K562 (cell line): Measurements from ENCODE around the gene MIS18A. TPM values are rescaled to one million over a fixed set of nuclear protein-coding genes. Genes with fewer than 3 reads are reported as not detected.

ENCODE experiments used
- ARHGAP35 ChIP-seq: fragments of 450-650 bp; IDR thresholded peaks from 2 replicates; pipeline ENCODE4 v1.6.1; 2018; ENCODE audit not compliant: partially characterized antibody
- BACH1 ChIP-seq: fragments of 200-800 bp; sonication (Bioruptor generic); IDR thresholded peaks from 2 replicates; pipeline ENCODE4 v1.6.1; 2016; ENCODE audit warnings: missing genetic modification characterization, missing compliant biosample characterization
- CBFA2T2 ChIP-seq: fragments of 450-650 bp; conservative IDR thresholded peaks from 2 replicates; pipeline ENCODE4 v1.6.1; 2017; ENCODE audit warnings: mild to moderate bottlenecking
- CEBPB ChIP-seq: fragments of 450-650 bp; IDR thresholded peaks from 2 replicates; pipeline ENCODE4 v1.6.1; 2016; ENCODE audit warnings: missing genetic modification characterization, missing compliant biosample characterization
- CHCHD3 ChIP-seq: fragments of 250-450 bp; sonication (Bioruptor Pico); IDR thresholded peaks from 2 replicates; pipeline ENCODE4 v2.1.2; 2022; ENCODE audit warnings: mild to moderate bottlenecking
- CTBP1 ChIP-seq: fragments of 450-650 bp; IDR thresholded peaks from 2 replicates; pipeline ENCODE4 v1.6.1; 2016; ENCODE audit warnings: borderline replicate concordance
- EGR1 ChIP-seq: fragments of 450-650 bp; conservative IDR thresholded peaks from 2 replicates; pipeline ENCODE4 v1.6.1; 2017; ENCODE audit warnings: mild to moderate bottlenecking
- GATA2 ChIP-seq: sonication (generic); formaldehyde crosslinking; IDR thresholded peaks from 2 replicates; pipeline ENCODE4 v1.4.0; 2020; ENCODE audit warnings: mild to moderate bottlenecking, missing genetic modification reagents
- HNRNPLL ChIP-seq: fragments of 200-400 bp; formaldehyde crosslinking; IDR thresholded peaks from 2 replicates; pipeline ENCODE4 v1.6.1; 2017; ENCODE audit warnings: low read length, low read depth, mild to moderate bottlenecking; ENCODE audit not compliant: poor library complexity, severe bottlenecking
- JUND ChIP-seq, 2 experiments: IDR thresholded peaks; 2 replicates in 1 of 2; 3 replicates in 1 of 2; pipeline ENCODE4 v1.6.1; 2011; ENCODE audit warnings: borderline replicate concordance in 2 of 2, low read depth in 2 of 2, low read length in 2 of 2, improper control_type of control experiment in 1 of 2, missing biosample characterization in 1 of 2, missing genetic modification characterization in 1 of 2, missing genetic modification reagents in 1 of 2
- MCM2 ChIP-seq: fragments of 450-650 bp; IDR thresholded peaks from 2 replicates; pipeline ENCODE4 v1.6.1; 2017; ENCODE audit warnings: low read depth, mild to moderate bottlenecking
- NCOA1 ChIP-seq: fragments of 450-650 bp; IDR thresholded peaks from 2 replicates; pipeline ENCODE4 v1.6.1; 2016; ENCODE audit warnings: low read depth
- NCOR1 ChIP-seq: fragments of 450-650 bp; IDR thresholded peaks from 2 replicates; pipeline ENCODE4 v1.6.1; 2016; ENCODE audit warnings: mild to moderate bottlenecking, moderate library complexity
- PML ChIP-seq: IDR thresholded peaks from 2 replicates; pipeline ENCODE4 v1.6.1; 2012; ENCODE audit warnings: low read length, inconsistent platforms
- RHOXF2B ChIP-seq: fragments of 250-450 bp; sonication (Bioruptor Pico); conservative IDR thresholded peaks from 2 replicates; pipeline ENCODE4 v1.5.1; 2021
- SIX5 ChIP-seq, 2 experiments: IDR thresholded peaks; 2 replicates each; pipeline ENCODE4 v1.6.1; 2011; ENCODE audit warnings: low read length in 2 of 2, borderline replicate concordance in 1 of 2, low read depth in 1 of 2, mild to moderate bottlenecking in 1 of 2, moderate library complexity in 1 of 2; ENCODE audit not compliant: insufficient read depth in 1 of 2
- SOX6 ChIP-seq: fragments of 450-650 bp; IDR thresholded peaks from 2 replicates; pipeline ENCODE4 v1.6.1; 2014; ENCODE audit warnings: mild to moderate bottlenecking
- TBL1XR1 ChIP-seq, 2 experiments: IDR thresholded peaks; 2 replicates each; pipeline ENCODE4 v1.6.1; 2012; ENCODE audit warnings: improper control_type of control experiment in 2 of 2, low read length in 2 of 2, mild to moderate bottlenecking in 1 of 2
- THAP7 ChIP-seq: fragments of 250-450 bp; sonication (Bioruptor Pico); IDR thresholded peaks from 2 replicates; pipeline ENCODE4 v1.5.0; 2021
- ZBTB12 ChIP-seq: fragments of 250-450 bp; sonication (Bioruptor Pico); IDR thresholded peaks from 2 replicates; pipeline ENCODE4 v1.4.0; 2020
- ZFPM2 ChIP-seq: fragments of 250-450 bp; sonication (Bioruptor Pico); IDR thresholded peaks from 2 replicates; pipeline ENCODE4 v1.5.1; 2022; ENCODE audit warnings: mild to moderate bottlenecking
- ZHX1 ChIP-seq: fragments of 150-350 bp; conservative IDR thresholded peaks from 2 replicates; pipeline ENCODE4 v1.6.1; 2014; ENCODE audit warnings: low read length
- ZNF143 ChIP-seq: sonication (generic); formaldehyde crosslinking; IDR thresholded peaks from 2 replicates; pipeline ENCODE4 v1.9.0; 2022; ENCODE audit warnings: mild to moderate bottlenecking, missing genetic modification reagents
- polyA plus RNA-seq, 8 experiments: library from polyadenylated mRNA; depleted of rRNA in 4 of 8; stranded (reverse) in 5 of 8; unstranded in 3 of 8; fragments of >200 nt; fragmentation: Nextera tagmentation in 2 of 8; fragmentation: Illumina TruSeq in 1 of 8; extraction: Ambion mirVana in 2 of 8; extraction: Trizol in 1 of 8; gene quantifications; 2 replicates each; pipeline versions ENCODE4 v1.2.1 to v1.2.3, GENCODE V29; 2011 to 2014; ENCODE audit warnings: inconsistent platforms in 1 of 8, missing spikeins in 1 of 8
- total RNA-seq, 7 experiments: library from RNA; depleted of rRNA in 6 of 7; stranded (reverse); fragments of >200 nt in 6 of 7; fragmentation: Illumina TruSeq in 2 of 7; extraction: Trizol in 2 of 7; gene quantifications; 2 replicates each; pipeline versions ENCODE4 v1.2.1 to v1.2.3, GENCODE V29; 2011 to 2021; ENCODE audit warnings: low replicate concordance in 1 of 7
- TF ChIP-seq, protein P1 (sequence below): sonication (generic); IDR thresholded peaks from 2 replicates; pipeline ENCODE4 v1.6.1; 2016

Gene MIS18A
- total and polyA plus RNA-seq, 9 of the 15 experiments (the other 6 are each of a cell fraction or from before 2014, with no cell fraction given) = 17.7 to 75.3 (median 60.3) TPM

- peak; percentile 94 for TF ChIP-seq EGR1
- TF ChIP-seq HNRNPLL = peak; percentile 64
- no peak for TF ChIP-seq CEBPB
- peak; percentile 43; the same call in 1 of the 2 replicates for TF ChIP-seq NCOA1
- TF ChIP-seq NCOR1 = no peak
- TF ChIP-seq GATA2 (CRISPR knock-in tag) = no peak
- TF ChIP-seq CTBP1 = peak; percentile 90
- no peak for TF ChIP-seq MCM2
- peak; percentile 53 for TF ChIP-seq PML
- no peak for TF ChIP-seq RHOXF2B (CRISPR knock-in tag)
- no peak for TF ChIP-seq CBFA2T2
- TF ChIP-seq ZBTB12 (CRISPR knock-in tag) = no peak
- TF ChIP-seq, protein P1, sequence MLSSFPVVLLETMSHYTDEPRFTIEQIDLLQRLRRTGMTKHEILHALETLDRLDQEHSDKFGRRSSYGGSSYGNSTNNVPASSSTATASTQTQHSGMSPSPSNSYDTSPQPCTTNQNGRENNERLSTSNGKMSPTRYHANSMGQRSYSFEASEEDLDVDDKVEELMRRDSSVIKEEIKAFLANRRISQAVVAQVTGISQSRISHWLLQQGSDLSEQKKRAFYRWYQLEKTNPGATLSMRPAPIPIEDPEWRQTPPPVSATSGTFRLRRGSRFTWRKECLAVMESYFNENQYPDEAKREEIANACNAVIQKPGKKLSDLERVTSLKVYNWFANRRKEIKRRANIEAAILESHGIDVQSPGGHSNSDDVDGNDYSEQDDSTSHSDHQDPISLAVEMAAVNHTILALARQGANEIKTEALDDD = no peak
- no peak for TF ChIP-seq ZFPM2 (CRISPR knock-in tag)
- no peak for TF ChIP-seq THAP7 (CRISPR knock-in tag)
- TF ChIP-seq SOX6 = no peak
- TF ChIP-seq ZNF143 (CRISPR knock-in tag) = peak; percentile 71
- no peak for TF ChIP-seq BACH1 (tag)
- TF ChIP-seq ZHX1 = no peak
- TF ChIP-seq ARHGAP35 = no peak
- TF ChIP-seq TBL1XR1 (IDR thresholded peaks at IDR 0.05; ENCODE audit: low read length in 2 of 2) = 0 out of 4 replicates have a peak, but pooled peaks have one; percentile 19 to 57
- 0 out of 4 replicates have a peak, but pooled peaks of 1 of the 2 experiments have one; percentile 3 for TF ChIP-seq SIX5 (IDR thresholded peaks at IDR 0.05; ENCODE audit: borderline replicate concordance in 1 of 2, insufficient read depth in 1 of 2, low read depth in 1 of 2, low read length in 2 of 2)
- peak; percentile 33; the same call in 1 of the 2 replicates for TF ChIP-seq CHCHD3 (CRISPR knock-in tag)
- TF ChIP-seq JUND (IDR thresholded peaks at IDR 0.05; ENCODE audit: borderline replicate concordance, low read depth, low read length) = 0 out of 2 replicates have a peak, but pooled peaks have one; percentile 11
- TF ChIP-seq JUND (tag; IDR thresholded peaks at IDR 0.05; ENCODE audit: borderline replicate concordance, low read depth, low read length) = peak; percentile 37; the same call in 1 of the 3 replicates
Measured at GRCh38 chr21:32278518-32279376, at the start of gene MIS18A (continued).
